ENCODE results near the gene EDDM13.

- no peak for TF ChIP-seq CTCF (IDR thresholded peaks at IDR 0.05)
- TF ChIP-seq POLR2A (IDR thresholded peaks at IDR 0.05), result no peak
Measured at GRCh38 chr19:56306016-56306415, 33.5 kb downstream of the EDDM13 start.
